Activated naive CD4-positive, alpha-beta T cell treated with anti-CD3 and anti-CD28 coated beads, Interleukin-2, amount 50 U/mL, for 72 hours (primary cell): Measurements from ENCODE around the gene CEP97. TPM values are rescaled to one million over a fixed set of nuclear protein-coding genes. Genes with fewer than 3 reads are reported as not detected.
"Not testable (repeated sequence)": the region's sequence is repeated elsewhere in the genome, so short reads cannot be mapped to it uniquely, and the experiment has no call there.

Experiments used
- ATAC-seq, 2 donors: fragments of 150-1000 bp; cut with Tn5 transposase; 2 replicates each; pipeline ENCODE4 v1.10.0; 2021; ENCODE audit warnings: mild to moderate bottlenecking in 2 of 2, moderate library complexity in 2 of 2
- DNase-seq, 2 donors: peaks; one replicate each; pipeline ENCODE4 v3.0.0; 2021 to 2022; ENCODE audit warnings: low spot score in 2 of 2
- H3K27ac Mint-ChIP-seq, 2 donors: one replicate each; pipeline ENCODE4 v1.8.0; 2022; ENCODE audit warnings: mild to moderate bottlenecking in 2 of 2, mixed read lengths in 2 of 2
- H3K36me3 Mint-ChIP-seq, 2 donors: one replicate each; pipeline ENCODE4 v1.8.0; 2022; ENCODE audit warnings: mixed read lengths in 2 of 2
- H3K9me3 Mint-ChIP-seq, 2 donors: one replicate each; pipeline ENCODE4 v1.8.0; 2022; ENCODE audit warnings: mixed read lengths in 2 of 2
- total RNA-seq, 2 donors: library from RNA; stranded (reverse); gene quantifications; one replicate each; pipeline ENCODE4 v1.2.3, GENCODE V29; 2022

Gene CEP97
- total RNA-seq, 2 donors from 2014 or later, result 16.1 to 20.0 TPM

DNA sequence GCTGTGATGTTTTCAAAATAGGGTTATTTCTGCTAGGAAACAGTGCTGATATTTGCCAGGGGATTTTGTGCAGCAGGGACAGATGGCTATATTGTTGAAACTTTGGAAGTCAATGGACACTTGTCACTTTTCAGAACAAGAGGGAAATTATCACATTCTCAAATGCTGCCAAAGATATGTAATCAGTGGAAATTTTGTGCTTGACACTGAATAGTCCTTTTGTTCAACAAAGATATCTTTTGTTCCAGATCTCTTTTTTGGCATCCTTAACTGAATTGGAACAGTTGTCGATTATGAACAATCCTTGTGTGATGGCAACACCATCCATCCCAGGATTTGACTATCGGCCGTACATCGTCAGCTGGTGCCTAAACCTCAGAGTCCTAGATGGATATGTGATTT is 7.8 kb downstream of the CEP97 start:
- Mint-ChIP-seq H3K36me3 (peaks cover 32 to 36% of the 10 kb centered on the region in 2 donors), H3K27ac (no peak overlapping the region), H3K9me3 (no peaks in the 10 kb centered on the region)
- ATAC-seq (no peak), DNase-seq (no peak)

DNA sequence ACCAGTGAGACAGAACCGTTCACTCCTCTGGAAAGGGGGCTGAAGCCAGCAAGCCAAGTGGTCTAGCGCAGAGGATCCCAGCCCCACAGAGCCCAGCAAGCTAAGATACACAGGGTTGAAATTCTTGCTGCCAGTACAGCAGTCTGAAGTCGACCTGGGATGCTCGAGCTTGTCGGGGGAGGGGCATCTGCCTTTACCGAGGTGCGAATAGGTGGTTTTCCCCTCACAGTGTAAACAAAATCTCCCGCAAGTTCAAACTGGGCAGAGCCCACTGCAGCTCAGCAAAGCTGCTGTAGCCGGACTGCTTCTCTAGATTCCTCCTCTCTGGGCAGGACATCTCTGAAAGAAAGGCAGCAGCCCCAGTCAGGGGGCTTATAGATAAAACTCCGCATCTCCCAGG is 11.4 kb downstream of the CEP97 start:
- peaks cover 44 to 50% of the 10 kb centered on the region in 2 donors for H3K36me3 Mint-ChIP-seq
- DNase-seq, result no peak
- H3K9me3 Mint-ChIP-seq, result peaks cover 5 to 7% of the 10 kb centered on the region in 2 donors
- no peak for ATAC-seq
- no peak overlapping the region for H3K27ac Mint-ChIP-seq

DNA sequence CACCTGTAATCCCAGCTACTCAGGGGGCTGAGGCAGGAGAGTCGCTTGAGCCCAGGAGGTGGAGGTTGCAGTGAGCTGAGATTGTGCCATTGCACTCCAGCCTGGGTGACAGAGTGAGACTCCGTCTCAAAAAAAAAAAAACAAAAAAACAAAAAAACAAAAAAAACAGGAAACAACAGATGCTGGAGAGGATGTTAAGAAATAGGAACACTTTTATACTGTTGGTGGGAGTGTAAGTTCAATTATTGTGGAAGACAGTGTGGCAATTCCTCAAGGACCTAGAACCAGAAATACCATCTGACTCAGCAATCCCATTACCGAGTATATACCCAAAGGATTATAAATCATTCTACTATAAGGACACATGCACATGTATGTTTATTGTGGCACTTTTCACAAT is 17.5 kb downstream of the CEP97 start:
- H3K27ac Mint-ChIP-seq, DNase-seq, H3K9me3 Mint-ChIP-seq, ATAC-seq: not testable (repeated sequence)
- H3K36me3 Mint-ChIP-seq, result peaks cover 11 to 38% of the 10 kb centered on the region in 2 donors

DNA sequence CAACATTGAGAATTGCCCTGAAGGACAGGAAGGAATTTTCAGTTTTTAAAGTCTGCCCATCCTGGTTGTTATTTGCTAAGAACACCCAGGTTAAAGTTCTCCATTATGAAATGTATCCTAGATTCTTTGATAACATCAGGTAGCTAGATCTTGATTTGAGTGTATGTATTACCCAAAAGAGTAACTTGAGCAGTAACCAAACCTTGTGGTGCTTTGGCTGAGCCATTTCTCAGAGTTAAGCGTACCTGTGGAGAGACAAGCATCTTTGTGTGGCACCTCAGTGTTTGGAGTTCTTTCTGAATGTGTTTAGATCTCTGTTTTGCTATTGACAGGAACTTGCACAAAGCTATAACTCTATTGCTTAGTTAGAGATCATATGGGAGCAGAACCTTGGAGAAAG is 20.4 kb downstream of the CEP97 start:
- peaks cover 0 to 26% of the 10 kb centered on the region in 2 donors for H3K36me3 Mint-ChIP-seq
- H3K27ac Mint-ChIP-seq, result no peak overlapping the region
- ATAC-seq (no peak), DNase-seq (no peak)
- H3K9me3 Mint-ChIP-seq, result no peaks in the 10 kb centered on the region

DNA sequence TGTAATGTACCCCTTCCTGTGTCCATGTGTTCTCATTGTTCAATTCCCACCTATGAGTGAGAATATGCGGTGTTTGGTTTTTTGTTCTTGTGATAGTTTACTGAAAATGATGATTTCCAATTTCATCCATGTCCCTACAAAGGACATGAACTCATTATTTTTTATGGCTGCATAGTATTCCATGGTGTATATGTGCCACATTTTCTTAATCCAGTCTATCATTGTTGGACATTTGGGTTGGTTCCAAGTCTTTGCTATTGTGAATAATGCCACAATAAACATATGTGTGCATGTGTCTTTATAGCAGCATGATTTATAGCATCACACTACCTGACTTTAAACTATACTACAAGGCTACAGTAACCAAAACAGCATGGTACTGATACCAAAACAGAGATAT is 21.5 kb downstream of the CEP97 start:
- not testable (repeated sequence) for ATAC-seq, DNase-seq, H3K9me3 Mint-ChIP-seq, H3K27ac Mint-ChIP-seq
- peaks cover 7 to 34% of the 10 kb centered on the region in 2 donors for H3K36me3 Mint-ChIP-seq

DNA sequence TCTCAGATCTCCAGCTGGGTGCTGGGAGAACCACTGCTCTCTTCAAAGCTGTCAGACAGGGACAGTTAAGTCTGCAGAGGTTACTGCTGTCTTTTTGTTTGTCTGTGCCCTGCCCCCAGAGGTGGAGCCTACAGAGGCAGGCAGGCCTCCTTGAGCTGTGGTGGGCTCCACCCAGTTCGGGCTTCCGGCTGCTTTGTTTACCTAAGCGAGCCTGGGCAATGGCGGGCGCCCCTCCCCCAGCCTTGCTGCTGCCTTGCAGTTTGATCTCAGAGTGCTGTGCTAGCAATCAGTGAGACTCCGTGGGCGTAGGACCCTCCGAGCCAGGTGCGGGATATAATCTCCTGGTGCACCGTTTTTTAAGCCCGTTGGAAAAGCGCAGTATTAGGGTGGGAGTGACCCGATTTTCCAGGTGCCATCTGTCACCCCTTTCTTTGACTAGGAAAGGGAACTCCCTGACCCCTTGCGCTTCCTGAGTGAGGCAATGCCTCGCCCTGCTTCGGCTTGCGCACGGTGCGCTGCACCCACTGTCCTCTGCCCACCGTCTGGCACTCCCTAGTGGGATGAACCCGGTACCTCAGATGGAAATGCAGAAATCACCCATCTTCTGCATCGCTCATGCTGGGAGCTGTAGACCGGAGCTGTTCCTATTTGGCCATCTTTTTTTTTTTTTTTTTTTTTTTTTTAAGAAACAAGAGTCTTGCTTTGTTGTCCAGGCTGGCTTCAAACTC is 29.1 kb downstream of the CEP97 start:
- H3K27ac Mint-ChIP-seq, DNase-seq, ATAC-seq, H3K9me3 Mint-ChIP-seq: not testable (repeated sequence)
- H3K36me3 Mint-ChIP-seq, result peaks cover 40 to 51% of the 10 kb centered on the region in 2 donors

DNA sequence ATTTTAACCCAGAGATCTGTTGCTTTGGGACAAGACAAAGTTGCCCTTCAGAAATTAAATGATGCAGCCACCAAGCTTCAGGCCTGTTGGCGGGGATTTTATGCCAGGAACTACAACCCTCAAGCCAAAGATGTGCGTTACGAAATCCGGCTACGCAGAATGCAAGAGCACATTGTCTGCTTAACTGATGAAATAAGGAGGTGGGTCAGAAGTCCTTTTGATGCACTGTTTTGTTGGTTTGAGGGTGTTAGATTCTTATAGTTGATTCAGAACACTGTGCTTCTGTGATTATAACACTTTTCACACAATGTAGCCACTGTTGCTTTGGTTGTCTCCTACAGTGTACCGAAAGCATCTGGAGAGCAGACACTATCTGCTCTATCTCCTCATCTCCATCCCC is 33.8 kb downstream of the CEP97 start:
- H3K9me3 Mint-ChIP-seq, result no peaks in the 10 kb centered on the region
- no peak overlapping the region for H3K27ac Mint-ChIP-seq
- peaks cover 44 to 48% of the 10 kb centered on the region in 2 donors for H3K36me3 Mint-ChIP-seq
- DNase-seq (no peak), ATAC-seq (no peak)

DNA sequence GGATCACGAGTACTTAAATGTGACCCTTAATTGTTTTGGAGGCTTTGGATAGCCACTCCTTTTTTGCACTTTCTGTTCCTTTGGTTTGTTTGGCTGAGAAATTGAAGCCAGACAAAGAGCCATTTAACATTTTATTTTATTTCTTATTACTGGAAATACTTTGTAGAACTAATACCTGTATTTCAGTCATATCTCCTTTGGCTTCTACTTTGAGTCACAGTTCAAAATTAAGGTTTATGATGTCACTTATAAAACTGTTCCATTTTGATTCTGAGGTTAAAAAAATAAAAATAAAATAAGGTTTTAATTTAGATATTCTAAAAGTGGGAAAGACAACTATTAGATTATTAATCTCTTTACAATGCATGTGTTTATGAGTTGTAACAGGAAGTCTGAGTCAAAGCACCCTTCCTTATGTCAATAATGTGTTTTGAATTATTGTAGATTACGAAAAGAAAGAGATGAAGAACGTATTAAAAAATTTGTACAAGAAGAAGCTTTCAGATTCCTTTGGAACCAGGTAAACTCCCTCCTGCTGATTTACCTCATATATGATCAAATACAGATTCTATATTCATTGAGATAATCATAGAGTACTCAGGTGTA is 37.7 kb downstream of the CEP97 start:
- Mint-ChIP-seq H3K27ac (no peak overlapping the region), H3K36me3 (peaks cover 27 to 36% of the 10 kb centered on the region in 2 donors), H3K9me3 (no peaks in the 10 kb centered on the region)
- ATAC-seq (no peak), DNase-seq (no peak)

DNA sequence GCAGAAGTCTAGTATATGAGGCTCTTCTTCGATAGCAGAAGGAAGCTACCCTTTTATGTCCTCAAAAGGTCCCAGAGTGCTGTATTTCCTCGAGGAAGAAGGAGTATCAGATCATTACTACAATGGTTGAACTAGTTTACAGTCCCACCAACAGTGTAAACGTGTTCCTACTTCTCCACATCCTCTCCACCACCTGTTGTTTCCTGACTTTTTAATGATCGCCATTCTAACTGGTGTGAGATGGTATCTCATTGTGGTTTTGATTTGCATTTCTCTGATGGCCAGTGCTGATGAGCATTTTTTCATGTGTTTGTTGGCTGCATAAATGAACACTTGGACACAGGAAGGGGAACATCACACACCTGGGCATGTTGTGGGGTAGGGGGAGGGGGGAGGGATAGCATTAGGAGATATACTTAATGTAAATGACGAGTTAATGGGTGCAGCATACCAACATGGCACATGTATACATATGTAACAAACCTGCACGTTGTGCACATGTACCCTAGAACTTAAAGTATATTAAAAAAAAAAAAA is 53.4 kb downstream of the CEP97 start:
- Mint-ChIP-seq H3K36me3 (peaks cover 6 to 15% of the 10 kb centered on the region in 2 donors), H3K27ac (peak overlapping the region; percentile 65 to 97)
- not testable (repeated sequence) for H3K9me3 Mint-ChIP-seq, DNase-seq, ATAC-seq

DNA sequence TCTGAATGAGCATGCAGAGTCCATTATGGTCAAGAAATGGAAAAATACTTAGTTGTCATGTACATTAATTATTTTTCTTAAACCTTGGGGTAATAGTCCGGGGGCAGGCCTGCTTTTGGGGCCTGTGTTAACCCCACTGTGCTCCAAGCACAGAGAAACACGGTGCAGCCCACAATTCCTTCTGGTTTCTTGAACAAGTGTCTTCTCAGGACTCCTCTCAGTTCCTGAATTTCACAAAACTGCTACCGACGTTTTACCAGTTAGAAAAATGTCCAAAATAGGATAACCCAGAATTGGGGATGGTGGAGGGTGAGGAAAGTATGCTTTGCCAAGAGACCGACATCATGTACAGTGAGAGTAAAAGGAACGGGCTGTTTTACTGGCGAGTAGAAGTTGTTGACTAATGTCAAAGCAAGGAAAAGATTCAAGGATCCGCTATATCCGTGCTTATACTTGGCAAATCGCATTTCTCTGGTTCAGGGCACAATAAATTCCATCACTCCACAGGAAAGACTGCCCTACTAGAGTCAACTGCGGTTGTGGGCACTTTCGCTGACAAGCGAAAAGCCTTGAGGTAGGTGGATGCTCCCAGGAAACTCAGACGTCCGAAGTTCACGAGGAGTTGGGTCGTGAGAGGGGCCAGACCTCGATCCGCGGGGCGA is 54.1 kb downstream of the CEP97 start:
- ATAC-seq, result no peak
- Mint-ChIP-seq H3K9me3 (no peaks in the 10 kb centered on the region), H3K27ac (peak overlapping the region; percentile 97), H3K36me3 (peaks cover 10 to 19% of the 10 kb centered on the region in 2 donors)
- DNase-seq, result no peak

DNA sequence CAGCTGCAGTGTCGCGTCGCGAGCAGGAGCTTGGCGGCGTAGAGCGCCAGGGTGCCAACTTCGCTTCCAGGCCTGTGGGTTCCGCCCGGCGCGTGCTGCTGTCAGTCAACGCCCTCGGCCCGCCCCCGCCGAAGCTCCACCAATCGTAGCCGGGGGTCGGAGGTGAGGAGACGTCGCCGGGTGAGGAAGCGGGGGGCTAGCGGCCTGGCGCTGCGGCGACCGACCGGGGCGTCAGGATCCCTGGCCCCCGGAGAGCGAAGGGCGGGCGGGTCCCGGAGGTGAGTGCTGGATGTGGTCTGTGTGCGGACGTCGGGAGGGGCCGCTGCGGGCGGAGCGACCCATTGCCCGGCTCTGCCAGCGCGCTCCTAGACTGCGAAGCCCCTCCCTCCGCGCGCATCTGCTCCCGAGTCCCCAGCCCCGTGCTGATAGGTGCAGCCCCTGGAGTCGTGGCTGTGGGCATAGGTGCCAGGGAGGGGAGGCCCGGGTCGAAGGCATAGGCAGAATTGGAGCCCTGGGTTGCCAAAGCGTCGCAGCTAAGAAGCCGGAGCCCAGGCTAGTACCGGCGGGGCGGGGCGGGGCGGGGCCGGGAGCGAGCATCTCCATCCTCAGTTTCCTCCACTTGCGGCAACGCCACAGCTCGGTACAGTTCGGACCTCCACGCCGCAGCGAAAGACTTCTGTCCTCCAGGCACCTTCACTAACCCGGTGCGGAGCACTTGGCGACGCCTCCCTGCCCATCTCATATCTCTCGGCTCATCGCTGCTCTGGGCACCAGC is 54.8 kb downstream of the CEP97 start, which contains the start of gene NXPE3:
Gene NXPE3 (plus strand): TSS at position 165 of the 775 bp plus-strand sequence. CDS start 6,386 bp downstream, outside the sequence.
- H3K36me3 Mint-ChIP-seq, result peaks cover 17 to 26% of the 10 kb centered on the region in 2 donors
- peak within 1 kb of the TSS; percentile 97 for H3K27ac Mint-ChIP-seq
- DNase-seq (peak; percentile 94), ATAC-seq (peak; percentile 89 to 92)
- H3K9me3 Mint-ChIP-seq, result no peaks in the 10 kb centered on the region

DNA sequence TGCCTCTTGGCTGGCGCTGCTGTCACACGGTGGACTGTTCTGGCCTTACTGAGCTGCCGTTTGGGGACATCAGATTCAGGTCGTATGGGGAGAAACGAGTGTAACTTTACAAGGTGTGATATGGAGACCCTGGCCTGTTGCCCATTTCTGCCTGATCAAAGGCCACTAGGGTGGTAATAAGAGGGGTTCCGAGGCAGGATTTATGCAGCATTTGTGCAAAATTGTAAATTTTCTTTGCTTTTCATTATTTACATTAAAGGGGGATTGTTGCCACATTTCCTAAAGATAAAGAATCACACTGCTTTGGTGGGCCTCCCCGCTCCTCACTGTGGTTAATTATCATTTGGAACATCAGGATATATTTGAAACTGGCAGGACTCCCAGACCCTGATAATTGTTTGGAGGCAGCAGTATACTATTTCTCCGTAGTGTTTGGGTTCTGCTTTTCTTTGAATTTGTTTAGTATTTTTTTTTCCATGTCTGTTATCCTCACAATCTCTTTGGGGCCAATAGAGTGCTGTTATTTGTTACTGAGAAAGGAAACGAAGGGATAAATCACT is 55.5 kb downstream of the CEP97 start:
- no peak for ATAC-seq
- Mint-ChIP-seq H3K9me3 (no peaks in the 10 kb centered on the region), H3K36me3 (peaks cover 20 to 29% of the 10 kb centered on the region in 2 donors), H3K27ac (peak overlapping the region; percentile 81 to 97)
- no peak for DNase-seq

DNA sequence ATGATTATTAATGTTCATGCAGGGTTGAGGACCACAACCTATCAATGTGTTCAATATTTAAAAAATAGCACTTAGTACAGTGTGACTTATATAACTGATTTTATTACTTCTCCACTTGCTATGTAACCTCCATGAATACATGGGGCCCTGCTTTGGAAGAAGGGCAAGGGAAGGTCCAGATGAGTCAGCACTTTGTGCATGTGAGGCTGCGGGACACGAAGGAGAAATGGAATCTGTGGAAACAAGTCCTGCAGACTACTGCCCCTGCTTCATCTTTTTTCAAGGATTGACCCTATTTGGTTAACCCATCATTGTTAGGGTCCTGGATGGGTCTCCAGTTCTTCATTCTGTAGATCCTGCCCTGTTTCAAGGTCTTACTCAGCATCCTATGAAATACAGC is 56.2 kb downstream of the CEP97 start:
- no peaks in the 10 kb centered on the region for H3K9me3 Mint-ChIP-seq
- peaks cover 25 to 36% of the 10 kb centered on the region in 2 donors for H3K36me3 Mint-ChIP-seq
- H3K27ac Mint-ChIP-seq, result peak overlapping the region in 1 of 2 donors; percentile 97
- no peak for DNase-seq
- ATAC-seq, result no peak

DNA sequence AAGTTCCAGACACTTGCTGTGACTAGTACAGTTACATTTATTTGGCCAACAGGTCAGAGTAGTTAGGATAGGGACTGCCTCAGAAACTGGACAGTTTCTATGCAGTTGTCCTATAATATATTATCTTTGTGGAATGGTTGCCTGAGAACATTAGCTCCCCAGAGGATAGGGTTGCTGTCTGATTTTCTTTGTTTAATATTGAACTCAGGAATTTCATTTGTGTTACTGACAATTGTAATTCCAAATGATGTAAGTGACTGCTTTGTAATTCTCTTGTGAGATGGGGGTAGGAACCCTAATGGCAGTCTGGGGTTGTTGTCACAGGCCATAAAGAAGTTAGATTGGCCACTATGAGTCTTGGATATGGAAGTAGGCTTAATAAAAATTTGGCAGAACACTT is 56.8 kb downstream of the CEP97 start:
- no peak for ATAC-seq

DNA sequence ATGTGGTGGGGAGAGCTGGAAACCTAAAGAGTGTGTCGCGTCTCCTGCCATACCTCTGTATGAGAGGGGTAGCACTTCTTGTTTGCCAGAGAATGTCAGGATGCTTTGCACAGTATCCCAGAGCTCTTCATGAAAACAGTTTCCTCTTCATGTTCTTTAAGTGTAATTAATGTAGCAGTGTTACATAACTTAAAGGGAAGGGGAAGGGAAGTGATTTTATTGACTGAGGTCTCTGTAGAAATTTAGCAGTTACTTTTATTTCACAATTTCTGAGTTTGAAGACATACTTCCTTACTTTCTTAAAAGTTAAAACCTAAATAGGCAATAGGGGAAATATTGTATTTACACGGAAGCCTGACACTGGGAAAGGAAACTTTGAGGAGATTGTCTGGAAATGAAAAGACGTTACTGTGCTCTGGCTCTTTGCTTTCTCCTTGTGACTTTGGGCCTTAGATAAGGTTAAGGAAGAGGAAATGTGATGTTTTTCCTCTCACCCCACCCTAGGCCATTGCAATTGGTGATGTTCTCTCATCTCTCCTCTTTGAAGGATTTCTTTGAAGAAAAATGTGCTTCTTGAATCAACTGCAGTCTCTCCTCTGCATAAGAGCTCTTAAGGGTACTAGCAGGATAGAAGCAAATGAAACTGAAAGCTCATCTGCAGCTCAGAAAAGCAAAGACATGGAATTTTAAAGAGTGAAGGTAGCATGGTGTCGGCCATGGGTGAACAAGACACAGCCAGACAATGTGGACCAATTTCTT is 60.6 kb downstream of the CEP97 start:
- peak overlapping the region; percentile 81 to 84 for H3K27ac Mint-ChIP-seq
- peak; percentile 51 to 53 for ATAC-seq
- DNase-seq, result no peak
- no peaks in the 10 kb centered on the region for H3K9me3 Mint-ChIP-seq
- peaks cover 47 to 55% of the 10 kb centered on the region in 2 donors for H3K36me3 Mint-ChIP-seq

More for the DNA sequence above, 56.8 kb downstream of the CEP97 start:
- no peak for DNase-seq
- H3K36me3 Mint-ChIP-seq, result peaks cover 30 to 41% of the 10 kb centered on the region in 2 donors
- peak overlapping the region in 1 of 2 donors; percentile 97 for H3K27ac Mint-ChIP-seq
- no peaks in the 10 kb centered on the region for H3K9me3 Mint-ChIP-seq
